GM19328 (cell line): Measurements from ENCODE around the gene AZI2.

Source experiments
- ATAC-seq: cut with Tn5 transposase; IDR thresholded peaks from one replicate; pipeline ENCODE4 v1.9.1; 2021; ENCODE audit warnings: mild to moderate bottlenecking, moderate library complexity; ENCODE audit not compliant: unreplicated experiment

AZI2 gene

DNA sequence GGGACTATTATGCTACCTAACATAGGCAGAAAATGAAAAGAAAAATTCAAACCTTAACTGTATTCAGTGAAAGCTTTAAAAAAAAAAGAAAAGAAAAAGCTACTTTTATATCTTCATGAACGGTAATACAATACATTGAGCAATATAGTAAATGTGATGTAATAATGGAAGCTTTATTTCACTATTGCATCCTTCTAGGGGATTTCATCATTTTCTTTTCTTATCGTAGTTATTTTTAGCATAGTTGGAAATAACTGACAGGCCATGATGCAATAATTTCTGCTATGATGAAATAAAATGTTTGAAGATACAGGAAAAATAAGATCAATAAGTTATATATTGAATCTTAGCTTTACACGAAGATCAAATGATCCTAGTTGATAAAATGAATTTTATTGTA lies 40.4 kb downstream of the AZI2 start:
- ATAC-seq = no peak

DNA sequence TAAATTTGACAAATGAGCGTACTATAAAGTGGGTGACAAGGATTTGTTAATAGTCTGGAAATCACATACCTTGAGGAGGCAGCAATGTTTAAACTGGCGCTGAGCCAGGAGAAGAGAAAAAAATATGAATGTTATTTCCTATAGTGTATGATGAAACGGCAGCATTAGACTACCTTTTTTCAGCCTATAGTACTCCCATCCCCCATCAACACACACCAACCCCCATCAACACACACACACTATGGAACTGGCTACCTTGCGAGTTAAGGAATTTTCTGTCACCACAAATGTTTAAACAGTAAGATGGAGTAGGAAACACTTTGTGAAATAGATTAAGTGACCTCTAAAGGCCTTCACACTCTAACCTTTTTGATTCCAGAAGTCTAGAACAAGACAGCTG lies 46.9 kb downstream of the AZI2 start:
- no peak for ATAC-seq

DNA sequence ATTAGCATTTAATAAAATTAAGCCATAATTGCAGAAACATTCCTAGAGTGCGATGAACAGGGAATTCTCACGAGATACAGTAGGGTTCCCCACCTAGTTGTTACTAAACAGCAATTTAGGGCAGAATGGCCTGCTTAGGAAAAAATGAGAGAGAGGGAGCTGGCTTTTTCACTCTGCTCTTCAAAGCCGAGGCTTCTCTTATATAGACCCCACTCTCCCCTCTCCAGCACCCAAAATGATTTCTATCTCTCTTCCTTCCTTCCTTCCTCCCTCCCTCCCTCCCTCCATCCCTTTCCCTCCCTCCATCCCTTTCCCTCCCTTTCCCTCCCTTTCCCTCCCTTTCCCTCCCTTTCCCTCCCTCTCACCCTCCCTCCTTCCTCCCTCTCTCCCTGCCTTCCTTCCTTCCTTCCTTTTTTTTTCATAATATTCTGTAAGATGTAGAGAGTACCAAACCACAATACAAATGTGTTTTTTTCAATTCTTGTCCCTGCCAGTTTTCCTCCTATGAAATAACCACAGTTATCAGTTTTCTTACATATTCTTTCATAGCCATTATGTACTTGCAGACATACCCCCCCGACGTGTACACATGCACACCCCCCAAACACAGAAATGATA lies 48.2 kb downstream of the AZI2 start:
- no peak for ATAC-seq

DNA sequence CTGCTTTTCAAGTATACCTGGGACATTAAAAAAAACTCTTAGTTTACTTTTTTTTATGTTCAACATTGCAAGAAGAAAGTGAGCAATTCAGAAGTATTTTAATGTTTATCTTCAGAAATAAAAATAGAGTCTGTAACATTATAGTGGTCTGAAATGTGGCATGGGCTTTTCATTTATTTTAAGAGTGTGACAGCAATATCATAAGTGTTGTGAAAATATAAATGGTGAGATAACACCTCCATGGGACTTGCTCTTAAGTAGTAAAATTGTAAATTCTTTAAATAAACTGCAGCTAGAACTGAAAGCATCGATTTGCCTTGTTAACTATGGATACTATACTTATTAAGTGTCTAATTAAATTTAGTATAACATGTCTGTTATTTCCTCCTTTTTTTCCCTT lies 48.9 kb downstream of the AZI2 start:
- ATAC-seq = no peak

DNA sequence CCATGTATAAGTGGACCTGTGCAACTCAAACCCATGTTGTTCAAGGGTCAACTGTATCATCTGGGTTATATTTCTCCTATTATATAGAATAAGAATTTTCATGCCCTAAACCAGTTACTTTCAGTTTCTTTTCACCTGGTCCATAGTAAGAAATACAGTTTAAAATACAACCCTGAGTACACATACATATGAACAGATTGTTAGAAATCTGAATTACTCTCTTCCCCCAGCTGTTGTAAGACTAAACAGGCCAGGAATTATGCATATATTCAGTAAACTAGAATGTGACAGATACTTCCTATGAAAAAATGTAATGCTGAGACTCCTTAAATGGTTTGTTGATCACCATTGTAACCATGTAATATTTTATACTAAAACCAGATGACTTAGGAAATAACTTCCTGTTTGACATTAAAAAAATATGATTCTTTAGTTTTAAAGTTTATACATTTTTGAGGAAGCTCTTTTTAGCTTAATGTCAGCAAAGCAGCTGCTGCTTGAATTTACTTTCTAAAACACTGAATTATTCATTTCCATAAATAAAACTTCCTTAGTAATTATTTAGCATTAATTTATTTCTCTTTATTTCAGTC lies 52.6 kb downstream of the AZI2 start:
- ATAC-seq = no peak

DNA sequence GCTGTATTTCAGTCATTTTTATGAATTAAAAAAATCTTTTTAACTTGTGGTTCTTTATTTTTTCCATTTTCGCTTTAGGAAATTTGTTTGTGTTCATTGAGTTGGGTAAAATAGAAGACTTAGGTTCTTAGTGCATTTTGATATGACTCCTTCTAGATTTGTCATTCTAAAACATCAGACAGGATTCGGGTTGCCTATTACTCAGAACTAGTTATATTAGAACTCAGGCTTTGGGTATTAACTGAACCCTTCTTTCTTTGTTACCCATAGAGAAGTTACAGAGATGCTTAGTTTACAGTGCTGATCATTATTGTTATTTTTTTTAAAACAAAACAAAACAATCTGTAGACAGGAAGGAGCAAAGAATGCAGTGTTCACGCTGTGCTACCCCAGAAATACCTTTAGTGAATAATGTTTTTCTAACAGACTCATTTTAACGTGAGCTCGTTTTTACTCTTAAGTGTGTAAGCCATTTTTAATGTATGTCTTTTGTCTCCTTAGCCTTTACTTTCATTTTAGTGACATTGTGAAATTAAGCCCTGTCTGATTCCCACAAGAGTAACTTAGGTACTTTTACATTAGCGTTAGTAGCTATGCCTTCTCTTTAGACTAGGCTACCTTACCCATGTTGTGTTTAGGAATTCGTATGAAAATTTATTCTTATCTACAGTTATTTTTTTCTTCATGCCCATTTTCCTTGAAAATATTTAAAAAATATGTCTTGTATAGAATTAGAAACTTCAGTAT lies 53.8 kb downstream of the AZI2 start:
- ATAC-seq = no peak

DNA sequence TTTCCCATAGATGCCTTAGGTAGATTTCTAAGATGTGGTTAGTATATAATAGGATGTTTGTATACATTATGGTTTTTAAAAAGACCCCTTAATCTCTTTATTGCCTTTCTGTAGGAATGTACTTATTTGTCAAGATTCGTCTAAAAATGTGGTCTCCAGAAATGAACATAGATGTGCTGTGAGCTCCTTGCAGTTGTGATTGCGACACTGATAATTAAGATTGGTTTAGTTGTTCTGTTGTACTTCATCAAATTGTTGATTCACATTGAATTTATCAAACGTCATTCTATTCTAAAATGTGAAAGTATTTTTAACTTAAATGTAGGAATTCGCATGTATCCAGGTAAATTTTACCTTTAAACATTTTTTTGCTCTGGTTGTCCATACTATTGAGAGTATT lies 56.0 kb downstream of the AZI2 start:
- no peak for ATAC-seq

DNA sequence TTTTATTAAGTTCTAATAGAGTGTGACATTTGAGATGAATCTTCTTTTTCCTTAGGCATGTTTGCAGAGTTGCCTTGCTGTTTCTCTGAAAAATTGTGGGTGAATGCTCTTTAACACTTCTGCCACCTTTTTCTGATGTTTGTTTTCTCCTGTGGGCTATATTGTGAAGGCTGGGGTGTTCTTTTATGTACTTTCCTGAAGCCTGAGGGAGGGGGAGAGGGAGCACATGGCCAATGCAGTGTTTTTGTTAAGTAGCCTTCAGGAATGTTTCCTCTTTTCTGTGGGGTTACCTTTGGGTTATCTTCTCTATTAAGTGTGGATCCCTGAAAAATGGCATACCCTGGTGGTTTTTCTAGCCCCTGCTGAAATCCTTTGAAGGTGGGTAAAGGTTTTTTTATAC lies 57.0 kb downstream of the AZI2 start:
- no peak for ATAC-seq

DNA sequence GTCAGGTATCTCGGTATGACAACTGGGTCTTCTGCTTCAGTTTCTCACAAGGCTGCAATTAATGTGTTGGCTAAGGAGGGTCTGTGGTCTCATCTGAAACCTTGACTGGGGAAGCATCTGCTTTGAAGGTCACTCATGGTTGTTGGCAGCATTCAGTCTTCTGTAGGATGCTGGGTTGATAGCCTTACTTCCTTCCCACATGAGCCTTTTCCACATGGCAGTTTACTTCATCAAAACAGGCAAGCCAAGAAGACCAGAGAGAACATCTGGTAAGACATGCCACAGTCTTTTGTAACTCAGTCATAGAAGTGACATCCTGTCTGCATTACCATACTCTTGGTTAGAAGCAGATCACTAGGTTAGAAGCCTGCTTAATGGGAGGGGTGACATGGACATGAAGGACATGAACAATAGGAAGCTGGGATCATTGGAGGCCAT lies 57.7 kb downstream of the AZI2 start:
- ATAC-seq = no peak

DNA sequence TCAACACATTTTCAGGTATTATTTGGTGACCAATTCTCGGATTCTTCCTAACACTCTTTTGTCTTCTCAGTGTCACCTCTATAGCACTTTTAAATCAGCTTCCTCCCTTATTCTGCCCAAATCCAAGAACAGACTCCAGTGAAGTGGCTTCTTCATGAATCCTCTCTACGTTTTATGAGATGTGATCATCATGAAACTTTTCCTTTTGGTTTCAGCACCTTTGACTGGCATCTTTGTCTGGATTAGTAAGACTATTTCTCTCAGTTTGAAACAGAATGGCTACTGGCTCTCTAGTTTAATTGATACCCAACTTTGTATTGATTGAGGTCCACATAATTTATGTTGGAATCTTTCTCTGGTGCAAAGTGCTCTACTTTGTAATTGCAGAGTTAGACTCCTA lies 61.6 kb downstream of the AZI2 start:
- ATAC-seq = no peak

DNA sequence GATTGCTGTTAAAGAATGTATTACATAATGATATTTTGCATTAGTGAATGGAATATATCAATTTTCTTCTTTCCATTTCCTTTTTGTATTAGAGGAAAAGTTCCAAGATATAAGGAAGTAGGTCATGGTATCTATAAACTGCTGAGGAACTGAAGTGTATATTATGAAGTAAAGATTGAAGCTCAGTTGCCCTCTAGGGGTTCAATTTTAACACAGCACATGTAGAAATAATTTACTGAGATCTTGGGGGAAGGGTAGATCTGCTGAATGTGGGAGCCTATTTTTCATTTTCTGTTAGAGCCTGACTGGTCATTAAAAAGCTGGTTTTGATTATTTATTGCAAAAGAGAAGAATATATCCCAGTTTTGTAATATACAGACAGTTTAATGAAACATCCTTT lies 62.0 kb downstream of the AZI2 start:
- peak; percentile 79 for ATAC-seq

DNA sequence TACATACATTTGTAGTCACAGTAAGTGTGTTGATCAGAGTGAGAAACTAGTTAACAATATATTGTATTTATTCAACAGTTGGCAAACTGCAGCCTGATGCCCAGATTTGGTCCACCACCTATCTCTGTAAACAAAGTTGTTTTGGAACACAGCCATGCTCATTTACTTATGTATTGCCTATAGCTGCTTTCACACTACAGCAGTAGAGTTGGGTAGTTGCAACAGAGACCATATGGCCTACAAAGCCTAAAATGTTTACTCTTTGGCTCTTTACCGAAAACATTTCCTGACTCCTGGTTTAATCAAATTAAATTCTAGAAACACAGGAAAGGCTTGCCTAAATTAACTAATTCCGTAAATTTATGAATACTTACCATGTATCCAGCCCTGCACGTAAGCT lies 67.8 kb downstream of the AZI2 start:
- no peak for ATAC-seq

DNA sequence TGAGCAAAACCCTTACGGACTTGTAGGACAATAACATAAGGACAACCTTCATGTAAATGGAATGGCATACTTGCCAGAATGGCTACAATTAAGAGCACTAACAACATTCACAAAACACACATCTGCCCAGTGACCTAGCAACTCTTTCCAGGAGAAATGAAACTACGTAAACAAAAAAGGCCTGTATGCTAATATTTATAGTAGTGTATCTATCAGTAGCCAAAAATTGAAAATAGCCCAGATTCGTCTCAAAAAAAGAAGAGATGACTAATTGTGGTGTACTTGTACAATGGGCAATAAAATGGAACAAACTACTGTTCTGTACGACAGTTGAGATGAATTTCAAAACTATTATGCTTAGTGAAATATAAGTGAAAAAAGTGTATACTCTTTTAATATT lies 68.9 kb downstream of the AZI2 start:
- no peak for ATAC-seq

DNA sequence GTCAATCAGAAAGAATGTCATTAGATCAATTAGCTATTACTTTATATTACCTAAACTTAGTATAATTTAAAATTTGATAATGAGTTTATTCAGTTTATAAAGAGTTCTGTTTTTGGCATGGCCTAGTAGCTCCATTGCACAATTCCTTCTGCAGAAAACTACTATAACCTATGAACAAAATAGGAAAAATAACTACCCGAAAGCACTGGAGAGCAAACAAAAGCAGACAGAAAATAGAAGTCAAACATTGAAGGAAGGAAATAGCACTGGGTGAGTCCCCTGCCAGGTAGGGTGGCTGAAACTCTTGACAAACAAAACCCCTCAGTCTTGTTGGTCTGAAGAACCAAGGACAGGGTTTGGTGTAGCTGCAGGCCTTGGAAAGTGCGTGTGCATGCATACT lies 69.7 kb downstream of the AZI2 start:
- no peak for ATAC-seq

DNA sequence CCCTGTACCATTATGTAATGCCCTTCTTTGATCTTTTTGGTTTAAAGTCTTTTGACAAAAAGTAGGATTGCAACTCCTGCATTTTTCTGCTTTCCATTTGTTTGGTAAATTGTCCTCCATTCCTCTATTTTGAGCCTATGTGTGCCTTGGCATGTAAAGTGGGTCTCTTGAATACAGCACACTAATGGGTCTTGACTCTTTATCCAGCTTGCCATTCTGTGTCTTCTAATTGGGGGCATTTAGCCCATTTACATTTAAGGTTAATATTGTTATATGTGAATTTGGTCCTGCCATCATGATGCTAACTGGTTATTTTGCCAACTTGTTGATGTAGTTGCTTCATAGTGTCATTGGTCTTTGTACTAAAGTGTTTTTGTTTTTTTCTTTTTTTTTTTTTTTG lies 74.8 kb downstream of the AZI2 start:
- ATAC-seq = no peak
